GM12864 (cell line): ENCODE measurements around the gene YIPF3.

Experiments used
- DNase-seq: peaks from one replicate; pipeline ENCODE4 v3.0.0-alpha.2; 2011; ENCODE audit warnings: low read depth
- H3K4me3 ChIP-seq: 2 replicates; pipeline ENCODE4 v1.5.1; 2011; ENCODE audit warnings: mild to moderate bottlenecking, low read depth, low read length, control low read depth
- CTCF ChIP-seq: IDR thresholded peaks from 2 replicates; pipeline ENCODE4 v1.5.1; 2011; ENCODE audit warnings: low read depth, mild to moderate bottlenecking, moderate library complexity, low read length, control low read depth, inconsistent platforms; ENCODE audit errors: missing control alignments

Gene YIPF3

DNA sequence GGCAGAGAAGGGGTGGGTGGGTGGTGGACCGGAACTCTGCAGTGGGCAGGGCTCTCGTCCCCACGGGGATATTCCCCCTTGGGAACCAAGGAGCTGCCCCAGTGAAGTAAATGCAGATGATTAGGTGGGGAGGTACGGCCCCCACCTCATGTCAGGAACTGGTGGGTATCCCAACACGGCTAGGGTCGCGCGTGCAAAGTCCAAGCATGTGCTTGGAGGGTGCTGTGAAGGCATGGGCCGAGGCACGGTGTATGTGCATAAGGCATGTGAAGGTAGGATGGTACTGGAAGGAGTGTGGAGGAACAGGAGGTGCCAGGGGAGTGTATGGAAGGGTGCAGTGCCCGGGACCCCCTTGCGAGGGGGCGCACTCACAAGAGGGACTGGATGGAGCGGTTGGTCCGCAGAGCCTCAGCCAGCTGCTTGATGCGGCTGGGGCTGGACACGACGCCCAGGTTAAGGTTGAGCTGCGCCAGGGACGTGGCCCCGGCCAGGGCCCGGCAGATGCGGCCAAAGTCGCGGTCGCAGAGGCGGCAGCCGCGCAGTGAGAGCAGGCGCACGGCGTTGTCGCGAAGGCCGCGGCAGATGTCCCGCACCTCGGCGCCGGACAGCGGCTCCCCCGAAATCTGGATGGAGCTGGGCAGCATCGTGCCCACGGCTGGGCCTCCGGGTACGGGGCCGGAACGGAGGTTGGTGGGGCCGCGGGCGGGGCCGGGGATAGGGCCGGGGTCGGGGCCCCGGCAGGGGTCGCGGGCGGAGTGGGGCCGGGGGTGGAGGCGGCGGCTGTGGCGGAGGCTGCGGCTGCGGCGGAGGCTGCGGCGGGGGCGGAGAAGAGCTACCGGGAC, 7.4 kb downstream of the YIPF3 start:
- no peak for DNase-seq
- peak overlapping the region; percentile 57 for H3K4me3 ChIP-seq
- TF ChIP-seq CTCF, result no peak

DNA sequence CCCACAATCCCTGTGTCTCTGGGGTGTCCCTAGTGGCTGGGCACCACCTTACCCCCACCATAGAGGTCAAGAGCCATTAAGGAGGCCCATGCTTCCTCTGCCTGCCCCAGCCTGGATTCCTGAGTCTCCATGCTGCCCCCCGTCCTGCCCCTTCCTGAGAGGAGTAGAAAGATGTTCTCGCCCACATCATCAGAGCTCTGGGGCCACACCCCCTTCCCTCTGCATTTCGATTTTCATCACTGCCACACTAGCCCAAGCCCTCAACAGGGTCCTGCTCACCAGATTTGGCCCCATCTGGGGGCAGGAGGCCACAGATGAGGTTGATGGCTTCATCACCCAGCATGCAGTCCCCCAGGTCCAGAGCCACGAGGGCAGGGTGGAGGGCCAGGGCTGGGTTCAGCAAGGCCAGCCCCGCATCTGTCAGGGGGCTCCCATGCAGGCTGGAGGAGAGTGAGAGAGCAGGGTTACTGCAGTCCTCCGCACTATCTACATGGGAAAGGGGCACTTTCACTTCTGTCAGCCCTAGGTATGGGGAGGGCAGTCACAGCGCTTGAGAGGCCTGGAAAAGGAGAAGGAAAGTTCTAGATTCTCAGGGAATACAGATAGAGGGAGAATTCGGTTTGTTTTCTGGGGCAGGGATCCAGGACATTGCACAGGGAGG, 8.1 kb downstream of the YIPF3 start:
- H3K4me3 ChIP-seq, result no peak overlapping the region
- no peak for DNase-seq
- TF ChIP-seq CTCF, result no peak

DNA sequence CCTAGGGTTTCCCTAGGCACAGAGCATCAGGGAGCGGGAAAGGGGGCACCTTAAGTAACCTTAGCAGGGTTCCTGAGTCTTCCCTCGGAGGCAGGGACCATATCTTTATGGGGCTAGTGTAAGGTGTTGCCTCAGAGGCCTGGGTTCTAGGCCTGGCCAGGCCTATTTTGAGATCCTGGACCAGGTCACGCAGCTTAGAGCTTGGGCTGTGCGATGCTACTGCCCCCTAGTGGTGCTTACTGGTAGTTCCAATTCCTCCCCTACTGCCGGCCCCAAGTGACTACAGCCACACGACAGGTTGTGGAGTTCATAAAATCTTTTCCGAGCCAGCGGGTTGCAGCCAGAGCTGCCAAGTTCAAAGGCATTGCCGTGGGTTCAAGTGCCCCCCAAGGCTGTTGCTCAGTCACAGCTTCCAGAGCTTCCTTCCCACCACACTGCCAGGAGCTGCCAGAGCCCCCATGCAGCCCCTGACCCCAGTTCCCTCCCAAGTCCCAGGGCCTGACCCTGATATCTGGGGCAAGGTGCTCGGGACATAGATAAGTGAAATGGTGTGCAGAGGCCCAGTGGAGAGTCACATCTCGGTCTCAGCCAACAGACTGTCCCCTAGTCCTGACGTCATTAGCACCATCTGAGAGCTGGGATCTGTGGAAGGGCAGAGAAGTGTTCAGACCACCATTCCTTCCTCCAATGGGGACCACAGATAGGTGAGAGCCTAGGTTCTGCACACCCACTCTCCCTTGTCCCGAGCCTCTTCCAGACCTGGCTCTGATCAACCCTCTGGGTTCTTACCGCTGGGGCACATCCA, 9.9 kb downstream of the YIPF3 start:
- no peak overlapping the region for H3K4me3 ChIP-seq
- peak; percentile 58 for DNase-seq
- peak; percentile 97 for TF ChIP-seq CTCF

DNA sequence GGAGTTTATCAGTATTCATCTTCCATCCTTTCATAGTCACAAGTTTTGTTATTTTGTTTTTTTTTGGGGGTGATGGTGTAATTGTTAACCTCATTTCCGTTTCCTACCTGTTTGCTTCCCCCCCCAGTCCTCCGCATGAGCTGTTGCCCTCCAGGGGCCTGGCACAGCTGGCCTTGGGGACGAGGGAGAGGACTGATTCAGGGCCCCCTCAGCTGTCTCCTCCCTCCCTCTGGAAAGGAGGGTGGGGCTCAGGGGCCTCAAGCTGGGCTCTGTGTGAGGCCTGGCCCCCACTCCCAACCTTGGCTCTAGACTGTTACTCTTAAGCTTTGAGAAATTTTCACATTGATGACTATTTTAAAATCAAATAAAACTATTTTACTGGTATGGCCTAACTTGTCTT, 10.6 kb downstream of the YIPF3 start:
- DNase-seq, result no peak
- no peak overlapping the region for H3K4me3 ChIP-seq
- no peak for TF ChIP-seq CTCF

DNA sequence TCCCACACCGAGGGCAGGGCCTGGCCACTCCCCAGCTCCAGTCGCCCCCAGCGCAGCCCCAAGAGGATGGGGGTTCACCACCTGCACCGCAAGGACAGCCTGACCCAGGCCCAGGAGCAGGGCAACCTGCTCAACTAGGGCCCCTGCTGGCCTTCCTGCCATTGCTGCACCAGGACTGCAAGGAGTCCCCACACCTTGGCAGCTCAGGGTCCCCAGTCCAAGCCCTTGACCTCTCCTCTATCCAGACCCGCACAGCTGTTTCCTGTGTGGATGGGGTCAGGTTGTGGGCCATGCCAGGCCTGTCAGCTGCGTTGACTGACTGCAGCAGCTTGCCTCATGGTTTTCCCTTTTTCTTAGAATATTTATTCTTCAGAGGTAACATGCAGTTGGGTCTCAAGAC, 11.0 kb downstream of the YIPF3 start:
- H3K4me3 ChIP-seq, result no peak overlapping the region
- no peak for DNase-seq
- TF ChIP-seq CTCF, result no peak

GRCh38 chr6:43504756-43505593, 11.8 kb downstream of the YIPF3 start:
- H3K4me3 ChIP-seq, result no peak overlapping the region
- no peak for DNase-seq
- TF ChIP-seq CTCF, result no peak
